Hepatocyte (in vitro differentiated cells): ENCODE results near the gene BICDL2.

ENCODE experiments used
- CTCF ChIP-seq: fragments of 200-600 bp; sonication (generic); IDR thresholded peaks from 2 replicates; pipeline ENCODE4 v1.5.1; 2016; ENCODE audit warnings: antibody characterized with exemption, mild to moderate bottlenecking; ENCODE audit not compliant: poor library complexity
- EZH2phosphoT487 ChIP-seq: fragments of 200-600 bp; sonication (generic); IDR thresholded peaks from one replicate; pipeline ENCODE4 v1.6.1; 2018; ENCODE audit warnings: antibody characterized with exemption, mild to moderate bottlenecking, low read depth, moderate library complexity; ENCODE audit not compliant: unreplicated experiment, severe bottlenecking

GRCh38 chr16:3075523-3075915, 38.8 kb upstream of the BICDL2 start:
- TF ChIP-seq EZH2phosphoT487 = no peak
- no peak for TF ChIP-seq CTCF
